G401 (cell line): ENCODE results near the gene DMKN. TPM values are rescaled to one million over a fixed set of nuclear protein-coding genes. Genes with fewer than 3 reads are reported as not detected.
A peak's percentile ranks its signal among the peaks of the same experiment; 100 is the strongest.

Experiments
- DNase-seq: peaks from one replicate; pipeline ENCODE4 v3.0.0-alpha.2; 2015; ENCODE audit warnings: low spot score
- in situ Hi-C: cut with HindIII; loops from 2 replicates; pipeline ENCODE4 v1.10.0; 2016; ENCODE audit warnings: low sequenced_read_pairs, mixed read lengths
- total RNA-seq: library from RNA; depleted of rRNA; stranded (reverse); fragments of >200 nt; shearing (Covaris generic); gene quantifications from 2 replicates; pipeline ENCODE4 v1.2.3, GENCODE V29; 2014

Gene DMKN
- total RNA-seq, 1 experiment from 2014 or later = 85.4 TPM

DNA sequence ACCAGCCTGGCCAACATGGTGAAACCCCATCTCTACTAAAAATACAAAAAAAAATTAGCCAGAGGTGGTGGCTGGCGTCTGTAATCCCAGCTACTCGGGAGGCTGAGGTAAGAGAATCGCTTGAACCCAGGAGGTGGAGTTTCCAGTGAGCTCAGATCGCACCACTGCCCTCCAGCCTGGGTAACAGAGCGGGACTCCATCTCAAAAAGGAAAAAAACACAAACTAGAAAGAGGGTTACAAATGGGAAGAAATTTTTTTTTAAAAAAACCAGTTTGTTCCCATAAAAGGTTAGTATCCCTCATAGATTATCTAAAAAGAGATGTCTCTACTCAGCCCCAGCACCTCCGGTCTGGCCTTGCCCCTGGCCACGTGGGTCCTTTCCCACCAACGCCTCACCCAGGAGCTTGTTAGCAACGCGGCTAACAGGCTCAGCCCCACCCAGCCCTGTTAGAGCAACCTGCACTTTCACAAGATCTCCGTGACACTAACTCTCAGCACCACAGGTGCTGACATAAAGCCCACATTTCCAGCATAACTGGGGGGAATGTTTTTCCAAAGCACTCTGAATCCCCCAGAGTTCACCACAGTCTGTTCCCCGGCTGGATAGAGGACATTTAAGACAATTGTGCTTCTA lies 4.3 kb downstream of the DMKN start:
- in situ Hi-C loops = no loop called here
- DNase-seq = no peak

- in situ Hi-C loops = no loop called here
- no peak for DNase-seq
These were observed 5.3 kb downstream of the DMKN start for GRCh38 chr19:35508129-35508528.

GRCh38 chr19:35507561-35507960 lies 5.9 kb downstream of the DMKN start:
- in situ Hi-C loops = no loop called here
- DNase-seq = no peak

- no peak for DNase-seq
- in situ Hi-C loops = no loop called here
These were observed 7.4 kb downstream of the DMKN start for GRCh38 chr19:35506011-35506410.

DNA sequence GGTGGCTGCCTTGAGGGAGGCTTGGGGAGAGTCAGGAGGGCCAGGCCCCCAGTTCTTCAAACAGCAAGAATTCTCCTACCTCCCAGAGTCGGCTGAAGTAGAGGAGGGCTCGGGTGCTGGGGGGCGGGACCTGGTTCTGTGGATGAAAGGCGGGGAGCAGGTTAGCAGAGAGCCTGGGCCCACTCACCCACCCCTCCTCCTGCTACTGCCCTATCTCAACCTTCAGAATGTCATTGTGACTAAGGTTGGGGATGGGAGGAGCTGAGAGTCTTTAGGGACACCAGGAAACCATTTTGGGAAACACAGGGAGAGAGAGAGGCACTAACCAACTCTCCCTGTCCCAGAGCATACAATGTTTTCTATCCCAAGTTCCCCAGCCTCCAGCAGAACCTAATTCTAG lies 10.7 kb downstream of the DMKN start:
- no peak for DNase-seq
- in situ Hi-C loops = no loop called here

DNA sequence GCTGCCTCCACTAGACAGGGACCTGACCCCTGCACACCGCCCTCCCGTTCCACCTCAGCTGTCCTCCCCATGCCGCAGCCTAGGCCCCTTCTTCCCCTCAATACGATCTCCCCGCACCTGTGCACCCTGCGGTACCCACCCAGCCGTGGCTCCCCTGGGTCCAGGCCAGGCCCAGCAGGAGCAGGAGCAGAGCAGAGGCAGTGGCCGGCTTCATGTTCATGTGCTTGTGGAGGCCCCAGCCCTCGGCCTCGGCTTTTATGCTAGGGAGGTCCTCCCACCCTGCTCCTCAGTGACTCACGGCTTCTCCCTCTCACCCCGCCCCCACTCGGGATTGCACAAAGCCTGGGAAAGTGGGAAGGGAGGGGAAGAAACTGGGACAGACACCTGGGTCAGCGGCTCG lies 11.8 kb downstream of the DMKN start:
- in situ Hi-C loops = no loop called here
- no peak for DNase-seq

GRCh38 chr19:35500611-35501010 lies 12.8 kb downstream of the DMKN start:
- DNase-seq = no peak
- in situ Hi-C loops = no loop called here

DNA sequence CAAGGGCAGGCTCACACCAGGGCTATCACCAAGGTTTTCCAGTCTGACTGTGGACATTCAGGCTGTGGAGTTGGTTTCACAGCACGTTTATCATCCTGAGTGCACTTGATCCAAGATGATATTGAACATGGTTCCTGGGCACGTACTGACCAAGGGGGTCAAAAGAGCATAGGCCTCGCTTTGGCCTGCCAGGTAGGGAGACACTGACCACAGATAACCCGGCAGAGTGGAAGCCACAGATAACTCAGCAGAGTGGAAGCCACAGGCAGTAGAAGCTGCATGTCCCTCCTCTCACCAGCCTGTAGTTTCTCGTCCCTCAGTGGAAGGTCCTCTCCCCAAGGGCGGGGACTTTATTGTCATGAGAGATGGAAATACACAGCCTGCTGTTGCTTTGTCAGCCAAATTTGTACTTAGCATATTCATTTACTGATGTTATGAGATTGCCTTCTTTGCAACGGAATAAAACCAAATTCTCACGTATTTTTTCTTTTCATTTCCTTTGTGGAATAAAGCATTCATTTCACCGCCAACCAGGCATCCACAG lies 14.4 kb downstream of the DMKN start:
- in situ Hi-C loops = no loop called here

GRCh38 chr19:35498220-35498619 lies 15.2 kb downstream of the DMKN start:
- DNase-seq = no peak
- in situ Hi-C loops = no loop called here

More for the DNA sequence above, 14.4 kb downstream of the DMKN start:
- DNase-seq = no peak

GRCh38 chr19:35497406-35497805 lies 16.0 kb downstream of the DMKN start:
- in situ Hi-C loops = no loop called here
- DNase-seq = no peak

DNA sequence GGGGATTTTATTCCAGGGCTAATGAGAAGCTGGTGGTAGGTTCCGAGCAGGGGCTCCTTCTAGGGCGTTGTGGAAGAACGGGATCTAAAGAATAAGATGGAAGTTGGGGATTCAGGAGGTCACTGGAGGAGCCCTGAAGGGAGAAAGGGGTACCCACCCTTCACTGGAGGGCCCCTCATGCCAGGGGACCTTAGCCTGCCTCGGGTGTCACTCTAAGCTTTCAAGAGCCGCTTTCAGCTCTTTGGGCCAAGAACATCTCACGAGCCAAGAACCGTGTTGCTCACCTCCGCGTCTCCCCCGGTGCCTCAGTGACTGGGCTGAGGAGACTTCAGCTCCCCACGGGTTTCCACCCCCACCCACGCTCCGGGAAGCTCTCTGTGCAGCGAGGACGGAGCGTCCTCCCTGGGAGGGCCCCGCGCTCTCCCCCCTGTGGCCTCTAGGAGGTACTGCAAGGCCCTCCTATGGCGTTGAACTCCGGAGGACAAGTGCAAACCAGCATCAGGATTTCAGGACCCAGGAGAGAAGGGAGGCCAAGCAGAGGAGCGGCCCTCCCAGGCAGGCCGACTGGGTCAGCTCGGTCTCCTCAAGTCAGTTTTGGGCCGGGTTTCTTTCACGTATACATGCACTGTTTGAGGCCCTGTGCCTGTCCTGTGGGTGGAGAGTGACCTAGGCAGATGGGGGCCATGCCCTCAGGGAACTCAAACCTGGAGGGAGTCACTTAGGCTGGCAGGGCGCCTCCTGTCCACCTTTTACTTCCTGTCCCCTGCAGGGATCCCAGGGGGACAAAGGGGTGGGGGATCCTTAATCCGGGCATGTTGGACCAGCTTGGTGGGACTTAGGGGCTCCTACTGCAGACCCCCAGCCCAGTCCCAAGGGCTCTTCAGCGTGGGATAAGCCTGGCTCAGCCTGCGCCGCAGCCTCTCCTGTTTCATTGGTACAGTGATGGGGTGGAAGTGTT lies 18.1 kb downstream of the DMKN start:
- peak; percentile 32 for DNase-seq
- in situ Hi-C loops = no loop called here

GRCh38 chr19:35493971-35494370 lies 19.5 kb downstream of the DMKN start:
- in situ Hi-C loops = no loop called here
- no peak for DNase-seq

- in situ Hi-C loops = no loop called here
- DNase-seq = no peak
These were observed 21.6 kb downstream of the DMKN start for GRCh38 chr19:35491836-35492360.

DNA sequence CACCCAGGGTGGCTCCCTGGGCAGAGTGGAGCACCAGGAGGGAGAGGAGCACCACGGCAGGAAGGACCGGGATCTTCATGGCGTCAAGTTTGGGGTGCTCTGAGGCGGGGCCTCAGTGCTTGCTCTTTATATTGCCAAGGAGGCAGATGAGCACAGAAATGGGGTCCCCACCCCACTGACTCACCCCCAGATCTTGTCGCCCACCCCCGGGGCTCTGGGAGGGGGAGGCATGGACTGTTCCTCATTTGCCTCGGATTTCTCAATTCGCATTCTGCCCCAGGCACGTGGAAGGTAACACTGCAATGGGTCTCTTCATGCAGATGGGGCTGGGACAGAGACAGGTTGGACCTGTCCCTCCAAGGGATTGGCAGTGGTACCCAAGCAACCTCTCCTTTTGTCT lies 23.1 kb downstream of the DMKN start, which contains the start of gene KRTDAP:
Gene KRTDAP, minus strand, starts transcription at position 101 of the 400 bp plus-strand sequence. Its CDS starts 22 bp downstream, at position 79.
- no peak for DNase-seq
- in situ Hi-C loops = no loop called here

DNA sequence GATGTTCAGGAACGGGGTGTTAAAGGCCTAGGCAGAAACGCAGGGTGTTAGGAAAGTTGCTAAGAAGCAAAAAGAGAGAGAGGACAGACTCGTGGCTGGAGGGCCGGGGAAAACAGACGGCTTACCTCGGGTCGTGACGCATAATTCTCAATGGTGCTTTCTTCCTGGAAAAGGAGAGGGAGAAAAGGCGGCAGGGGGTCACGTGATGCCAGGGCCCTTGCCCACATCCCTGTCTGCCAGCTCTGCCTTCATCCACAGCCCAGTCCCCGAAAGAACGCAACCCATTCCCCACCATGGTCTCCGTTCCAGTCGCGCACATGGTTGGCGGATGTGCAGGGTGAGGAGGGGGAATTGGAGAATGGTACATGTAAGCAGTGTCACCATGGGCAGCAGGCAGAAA lies 24.8 kb downstream of the DMKN start:
- in situ Hi-C loops = no loop called here

GRCh38 chr19:35487656-35488182 lies 25.7 kb downstream of the DMKN start:
- in situ Hi-C loops = no loop called here
- no peak for DNase-seq

More for the DNA sequence above, 24.8 kb downstream of the DMKN start:
- no peak for DNase-seq

- DNase-seq = no peak
- in situ Hi-C loops = no loop called here
These were observed 27.2 kb downstream of the DMKN start for GRCh38 chr19:35486268-35486708.

DNA sequence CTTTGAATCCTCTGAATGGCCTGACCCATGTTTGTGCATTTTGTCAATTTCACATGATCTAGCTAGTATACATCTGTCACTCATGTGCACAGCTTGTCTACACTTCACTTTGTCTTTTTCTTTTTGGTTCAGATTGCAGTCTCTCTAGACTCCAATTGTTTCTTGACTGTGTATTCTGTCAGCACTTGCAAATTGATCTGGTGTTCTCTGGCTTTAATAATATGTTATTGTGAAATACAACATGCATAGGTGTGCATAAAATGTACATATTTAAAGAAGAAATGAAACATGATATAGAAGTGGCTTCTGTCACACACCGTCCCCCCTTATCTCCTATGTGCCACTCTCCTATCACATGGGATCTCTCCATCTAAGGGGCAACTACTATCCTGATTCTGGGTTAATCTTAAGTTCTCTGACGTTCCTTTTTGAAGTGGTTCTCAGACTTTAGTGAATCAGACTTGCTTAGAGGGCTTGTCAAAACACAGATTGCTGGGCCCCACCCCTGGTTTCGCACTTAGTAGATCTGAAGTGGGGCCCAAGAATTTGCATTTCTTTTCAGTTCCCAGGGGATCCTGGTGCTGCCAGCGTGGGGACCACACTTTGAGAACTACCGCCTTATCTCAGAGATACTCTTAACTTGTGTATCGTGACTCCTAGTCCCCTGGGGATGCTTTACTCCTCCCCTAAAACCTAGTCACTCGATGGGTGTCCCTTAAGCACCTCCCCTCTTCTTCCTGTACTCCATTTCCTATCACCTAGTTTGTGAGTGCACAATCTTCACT lies 29.0 kb downstream of the DMKN start:
- DNase-seq = no peak
- in situ Hi-C loops = no loop called here

- no peak for DNase-seq
- in situ Hi-C loops = no loop called here
These were observed 30.4 kb downstream of the DMKN start for GRCh38 chr19:35483089-35483488.
